Kasumi-1 (cell line): ENCODE data around the gene MARK3.

ENCODE experiments used
- DNase-seq, 2 experiments: peaks; one replicate each; lab custom pipeline; 2025; lab: John Stamatoyannopoulos, UW

MARK3 gene

DNA sequence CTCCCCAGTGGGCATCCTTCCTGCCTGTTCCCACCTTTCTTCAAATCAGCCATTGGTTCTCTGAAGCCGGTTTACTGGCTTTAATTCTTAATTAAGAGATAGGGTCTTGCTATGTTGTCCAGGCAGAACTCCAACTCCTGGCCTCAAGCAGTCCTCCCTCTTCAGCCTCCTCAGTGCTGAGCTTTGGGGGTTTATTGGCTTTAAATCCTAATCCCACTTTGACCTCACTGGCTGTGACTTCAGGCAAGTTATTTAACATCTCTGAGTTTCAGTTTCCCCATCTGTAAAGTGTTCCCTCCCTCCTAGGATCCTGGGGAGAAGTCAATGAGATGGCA is 141.7 kb downstream of the MARK3 start:
- DNase-seq = no peak

DNA sequence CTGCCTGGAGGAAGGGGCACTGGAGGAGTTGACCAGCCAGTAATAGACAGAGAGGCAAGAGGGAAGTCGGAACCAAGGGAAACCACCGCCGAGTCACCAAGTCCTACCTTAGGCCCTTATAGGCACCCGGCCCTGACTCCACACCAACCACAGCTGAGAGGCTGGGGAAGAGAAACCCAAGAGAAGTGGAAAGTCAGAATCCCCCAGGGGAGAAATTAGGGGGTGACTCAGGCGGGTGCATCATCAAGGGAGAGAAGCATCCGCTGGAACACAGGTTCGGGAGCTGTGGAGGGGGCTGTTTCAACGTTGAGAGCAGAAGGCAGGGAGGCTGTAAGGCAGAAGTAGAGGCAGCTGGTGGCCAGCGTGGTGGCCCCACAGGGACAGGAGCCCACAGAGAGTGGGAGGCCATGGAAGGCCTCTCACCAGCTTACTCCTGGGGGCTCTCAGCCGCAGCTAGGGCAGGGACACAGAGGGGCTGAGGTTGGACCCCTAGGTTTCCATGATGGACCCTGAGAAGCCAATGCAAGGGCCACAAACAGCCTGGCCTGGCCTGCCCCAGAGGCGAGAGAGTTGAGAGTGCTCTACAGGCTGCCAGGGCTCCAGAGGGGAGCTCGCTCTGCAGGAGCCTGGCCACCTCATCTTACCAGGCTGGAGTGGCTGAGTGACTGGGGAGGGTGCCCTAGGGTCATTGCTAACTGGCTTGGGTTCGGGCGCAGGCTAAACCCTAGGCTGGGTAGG is 142.4 kb downstream of the MARK3 start:
- no peak for DNase-seq

GRCh38 chr14:103528146-103528586 is 143.0 kb downstream of the MARK3 start:
- no peak for DNase-seq

DNA sequence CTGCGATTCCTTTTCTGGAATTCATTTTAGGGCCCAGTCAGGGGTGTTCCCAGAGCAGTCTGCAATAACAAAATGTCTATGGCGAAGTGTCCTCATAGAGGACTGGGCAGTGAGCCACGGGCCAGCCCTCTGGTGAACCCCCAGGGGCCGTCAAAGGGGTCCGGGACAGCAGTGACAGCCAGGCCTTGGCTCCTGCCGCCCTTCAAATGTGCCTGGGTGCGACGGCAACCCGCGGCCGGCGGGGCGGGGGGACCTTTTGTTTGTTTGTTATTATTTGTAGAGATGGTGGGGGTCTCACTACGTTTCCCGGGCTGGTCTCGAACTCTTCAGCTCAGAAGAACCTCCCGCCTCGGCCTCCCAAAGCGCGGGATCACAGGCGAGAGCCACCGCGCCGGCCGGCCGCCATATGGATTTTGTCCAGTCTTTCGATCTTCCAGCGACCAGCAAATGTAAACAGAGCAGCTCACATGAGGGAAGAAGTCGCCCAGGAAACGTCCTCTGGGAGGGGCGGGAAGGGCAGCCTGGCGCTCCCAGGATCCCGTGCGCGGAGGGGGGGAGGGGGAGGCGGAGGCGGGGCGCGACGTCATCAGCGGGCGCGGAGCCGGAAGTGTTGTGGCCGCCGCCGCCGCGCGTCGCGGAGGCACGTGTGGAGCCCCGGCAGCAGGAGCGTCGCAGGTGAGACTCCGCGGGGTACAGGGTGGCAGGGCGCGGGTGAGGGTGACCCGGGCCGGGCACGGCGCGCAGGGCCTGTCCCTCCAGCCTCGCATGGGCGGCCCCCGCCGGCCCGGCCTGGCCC is 143.6 kb downstream of the MARK3 start, which contains the start of gene TRMT61A:
Gene TRMT61A (plus strand): TSS at position 610 of the 796 bp plus-strand sequence. CDS start 783 bp downstream, outside the sequence.
- DNase-seq = peak; percentile 72 to 79

DNA sequence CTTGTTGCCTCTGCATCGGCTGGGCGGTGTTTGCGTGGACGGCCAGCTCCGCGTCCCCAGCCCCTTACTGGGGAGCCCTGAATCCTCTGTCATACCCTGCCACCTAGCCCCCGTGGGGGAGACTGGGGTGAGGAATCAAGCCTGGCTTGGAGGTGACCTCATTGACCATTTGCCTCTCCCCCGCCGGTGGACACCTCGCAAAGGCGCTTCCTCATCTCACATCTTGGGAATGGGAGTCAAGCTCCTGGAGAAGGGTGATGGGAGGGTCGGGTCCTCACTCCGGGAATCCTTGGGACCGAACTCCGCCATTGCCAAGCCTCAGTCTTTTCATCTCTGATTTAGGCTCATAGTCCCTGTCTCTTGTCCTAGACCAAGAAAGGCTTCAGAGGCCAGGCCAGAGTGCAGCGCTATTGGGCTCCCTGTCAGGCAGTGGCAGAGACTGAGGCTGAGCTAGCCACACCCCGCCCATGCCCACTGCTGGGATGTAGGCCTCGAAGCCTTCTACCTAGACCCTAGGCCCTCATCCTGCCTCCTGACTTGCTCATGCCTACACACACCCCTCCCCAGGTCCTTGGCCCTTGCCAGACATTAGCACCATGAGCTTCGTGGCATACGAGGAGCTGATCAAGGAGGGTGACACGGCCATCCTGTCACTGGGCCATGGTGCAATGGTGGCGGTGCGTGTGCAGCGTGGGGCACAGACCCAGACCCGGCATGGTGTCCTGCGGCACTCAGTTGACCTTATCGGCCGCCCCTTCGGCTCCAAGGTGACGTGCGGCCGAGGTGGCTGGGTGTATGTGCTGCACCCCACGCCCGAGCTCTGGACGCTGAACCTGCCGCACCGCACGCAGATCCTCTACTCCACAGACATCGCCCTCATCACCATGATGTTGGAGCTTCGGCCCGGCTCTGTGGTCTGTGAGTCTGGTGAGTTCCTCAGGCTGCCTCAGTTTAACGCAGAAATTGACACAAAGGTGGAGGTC is 144.5 kb downstream of the MARK3 start:
- DNase-seq = no peak

DNA sequence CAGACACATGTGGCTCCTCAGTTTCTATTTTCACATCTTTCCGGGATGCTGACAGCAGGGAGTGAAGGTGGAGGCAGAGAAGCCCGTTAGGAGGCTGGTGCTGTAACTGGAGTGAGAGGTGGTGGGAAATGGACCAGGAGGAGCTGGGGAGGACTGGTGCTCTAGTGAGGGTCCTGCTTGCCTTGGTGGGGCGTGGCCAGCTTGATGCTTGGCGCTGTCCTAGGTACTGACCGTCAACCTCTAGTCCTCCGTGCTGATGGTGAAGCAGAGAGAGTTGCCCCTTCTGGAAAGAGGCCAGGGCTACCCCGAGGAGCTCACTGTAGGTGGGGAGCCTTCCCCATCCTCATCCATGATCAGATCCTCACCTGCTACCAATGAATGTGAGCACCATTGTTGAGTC is 145.2 kb downstream of the MARK3 start:
- DNase-seq = peak; percentile 17 to 33

- DNase-seq = no peak
These were observed 145.6 kb downstream of the MARK3 start for GRCh38 chr14:103530831-103531230.

DNA sequence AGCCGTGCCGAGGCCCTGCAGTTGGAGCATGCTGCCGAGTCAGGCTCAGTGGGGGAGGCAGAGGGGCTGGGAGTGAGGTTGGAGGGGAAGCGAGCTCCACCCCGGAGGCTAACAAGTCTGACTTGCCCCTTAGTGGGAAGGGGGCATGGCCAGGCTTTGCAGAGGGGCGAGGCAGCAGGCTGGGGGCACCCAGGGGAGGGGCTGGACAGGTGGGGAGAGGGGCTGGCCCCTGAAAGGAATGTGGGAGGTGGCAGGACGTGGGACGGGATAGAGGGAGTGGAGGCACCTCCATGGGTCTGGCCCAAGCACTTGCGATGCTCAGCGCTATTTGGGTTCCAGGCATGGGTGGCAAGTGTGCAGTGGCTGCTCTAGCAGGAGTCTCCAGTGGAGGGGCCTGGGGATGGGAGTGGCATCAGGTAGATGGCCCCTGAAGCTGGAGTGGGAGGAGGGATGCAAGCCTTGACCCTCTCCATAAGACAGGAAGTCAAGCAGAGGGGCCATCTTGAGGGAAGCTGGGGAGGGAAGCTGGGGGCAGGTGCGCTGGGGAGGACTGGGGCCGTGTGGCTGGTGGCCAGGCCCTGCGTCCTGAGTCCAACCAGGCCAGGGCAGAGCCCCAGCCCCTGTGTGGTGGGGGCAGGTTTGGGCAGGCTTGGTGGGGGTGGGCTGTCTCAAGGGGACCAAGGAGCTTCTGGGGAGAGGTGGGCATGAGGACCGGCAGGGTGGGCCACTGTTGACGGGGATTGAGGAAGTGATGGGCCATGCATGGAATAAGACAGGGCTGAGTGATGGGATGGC is 146.4 kb downstream of the MARK3 start:
- DNase-seq = no peak

- no peak for DNase-seq
These were observed 147.3 kb downstream of the MARK3 start for GRCh38 chr14:103532216-103533136.

- peak; percentile 5 to 15 for DNase-seq
These were observed 148.2 kb downstream of the MARK3 start for GRCh38 chr14:103533137-103533998.

- no peak for DNase-seq
These were observed 148.9 kb downstream of the MARK3 start for GRCh38 chr14:103533999-103534575.

DNA sequence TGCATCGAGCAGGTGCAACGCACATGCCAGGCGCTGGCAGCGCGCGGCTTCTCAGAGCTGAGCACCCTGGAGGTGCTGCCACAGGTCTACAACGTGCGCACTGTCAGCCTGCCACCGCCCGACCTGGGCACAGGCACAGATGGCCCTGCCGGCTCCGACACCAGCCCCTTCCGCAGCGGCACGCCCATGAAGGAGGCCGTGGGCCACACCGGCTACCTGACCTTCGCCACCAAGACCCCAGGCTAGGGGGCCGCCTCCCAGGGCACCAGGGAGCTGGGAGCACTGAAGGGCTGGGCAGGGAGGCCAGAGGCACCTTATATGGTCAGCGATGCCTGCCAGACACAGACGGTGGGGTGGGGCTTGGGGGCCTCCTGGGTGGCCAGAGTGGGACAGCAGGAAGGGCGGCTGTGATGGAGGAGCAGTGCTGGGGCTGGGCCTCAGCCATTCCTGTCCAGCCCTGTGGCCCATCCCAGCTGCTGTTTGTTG is 149.4 kb downstream of the MARK3 start:
- DNase-seq = no peak

DNA sequence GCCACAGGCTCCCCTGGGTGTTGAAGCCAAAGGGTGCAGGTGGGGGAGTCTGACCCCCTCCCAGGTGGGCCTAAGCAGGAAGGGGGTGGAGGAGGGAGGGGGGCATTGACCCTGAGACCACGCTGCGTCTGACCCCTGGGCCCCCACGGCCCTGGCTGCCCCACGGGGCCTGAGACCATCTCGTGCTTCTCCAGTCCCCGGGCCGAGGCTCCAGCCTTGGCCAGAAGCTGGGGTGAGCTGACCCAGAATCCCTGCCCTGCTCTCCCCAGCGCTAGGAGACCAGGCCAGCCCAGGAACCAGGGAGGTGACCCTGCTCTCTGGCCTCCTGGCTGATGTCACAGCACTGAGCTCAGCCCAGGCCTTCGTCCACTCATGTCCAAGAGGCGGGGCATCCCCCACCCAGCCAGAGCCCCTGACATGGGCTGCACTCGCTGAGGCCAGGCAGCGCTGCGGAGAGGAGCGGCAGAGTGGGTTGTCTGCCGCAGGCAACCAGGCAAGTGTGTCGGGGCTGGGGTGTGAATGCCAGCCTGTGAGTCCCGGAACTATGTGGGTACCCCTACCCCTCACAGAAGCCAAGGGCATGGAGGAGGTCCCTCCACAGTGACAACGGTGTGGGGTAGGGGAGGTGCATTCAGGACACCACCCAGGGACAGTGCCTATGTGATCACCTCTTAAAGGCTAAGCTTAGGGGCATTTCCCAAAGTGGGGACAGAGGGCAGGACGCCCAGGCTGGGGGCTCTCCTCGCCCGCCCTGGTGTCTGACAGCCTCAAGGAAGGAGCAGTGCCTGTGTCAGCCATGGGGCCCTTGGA is 150.1 kb downstream of the MARK3 start:
- no peak for DNase-seq

DNA sequence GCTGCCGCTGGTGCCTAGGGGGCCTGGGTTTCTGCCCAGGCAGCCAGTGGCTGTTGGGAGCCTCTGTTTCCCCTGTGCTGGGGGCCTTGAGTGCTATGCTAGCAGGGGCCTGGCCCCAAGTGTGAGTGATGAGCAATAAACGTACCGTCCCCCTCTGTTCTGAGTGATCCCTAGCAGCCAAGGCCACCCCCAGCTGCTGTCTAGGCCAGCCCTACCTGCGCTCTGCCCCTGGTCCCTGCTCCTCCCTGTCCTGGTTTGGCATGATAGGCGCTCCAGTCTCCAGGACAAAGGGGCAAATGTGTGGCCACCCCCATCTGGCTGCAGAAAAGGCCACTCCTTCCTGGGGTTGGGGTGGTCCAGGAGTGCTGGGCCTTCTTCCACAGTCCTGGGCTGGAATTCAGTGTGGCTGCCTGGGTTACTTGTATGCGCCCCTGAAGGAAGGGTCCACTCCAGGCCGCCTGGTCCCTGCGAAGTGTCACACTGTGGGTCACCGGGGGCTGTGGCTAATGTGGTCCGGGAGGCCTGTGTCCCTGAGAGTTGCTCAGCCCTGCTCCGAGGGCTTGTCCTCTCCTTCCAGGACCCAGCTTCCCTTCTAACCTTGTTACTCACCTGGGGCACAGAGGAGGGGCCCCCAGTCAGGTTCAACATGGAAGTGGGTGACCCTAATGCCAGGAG is 150.8 kb downstream of the MARK3 start:
- DNase-seq = no peak

DNA sequence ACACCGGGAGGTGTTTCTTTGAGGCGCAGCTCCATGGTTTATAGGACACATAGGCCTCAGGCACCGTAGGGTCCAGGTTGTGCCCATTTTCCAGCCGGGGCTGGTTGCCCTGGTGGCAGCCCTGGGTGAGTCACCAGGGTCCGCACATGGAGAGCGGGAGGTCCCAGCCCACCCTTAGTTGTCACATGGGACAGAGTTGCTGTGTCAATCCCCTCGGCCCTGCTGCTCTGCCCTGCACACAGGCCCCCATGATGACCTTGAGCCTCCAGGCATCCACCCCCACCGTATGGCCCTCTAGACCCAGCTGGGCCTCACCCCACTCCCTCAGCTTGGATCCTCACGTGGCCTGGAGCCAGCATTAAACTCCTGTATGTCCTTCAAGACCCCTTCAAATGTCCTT is 151.5 kb downstream of the MARK3 start:
- no peak for DNase-seq

DNA sequence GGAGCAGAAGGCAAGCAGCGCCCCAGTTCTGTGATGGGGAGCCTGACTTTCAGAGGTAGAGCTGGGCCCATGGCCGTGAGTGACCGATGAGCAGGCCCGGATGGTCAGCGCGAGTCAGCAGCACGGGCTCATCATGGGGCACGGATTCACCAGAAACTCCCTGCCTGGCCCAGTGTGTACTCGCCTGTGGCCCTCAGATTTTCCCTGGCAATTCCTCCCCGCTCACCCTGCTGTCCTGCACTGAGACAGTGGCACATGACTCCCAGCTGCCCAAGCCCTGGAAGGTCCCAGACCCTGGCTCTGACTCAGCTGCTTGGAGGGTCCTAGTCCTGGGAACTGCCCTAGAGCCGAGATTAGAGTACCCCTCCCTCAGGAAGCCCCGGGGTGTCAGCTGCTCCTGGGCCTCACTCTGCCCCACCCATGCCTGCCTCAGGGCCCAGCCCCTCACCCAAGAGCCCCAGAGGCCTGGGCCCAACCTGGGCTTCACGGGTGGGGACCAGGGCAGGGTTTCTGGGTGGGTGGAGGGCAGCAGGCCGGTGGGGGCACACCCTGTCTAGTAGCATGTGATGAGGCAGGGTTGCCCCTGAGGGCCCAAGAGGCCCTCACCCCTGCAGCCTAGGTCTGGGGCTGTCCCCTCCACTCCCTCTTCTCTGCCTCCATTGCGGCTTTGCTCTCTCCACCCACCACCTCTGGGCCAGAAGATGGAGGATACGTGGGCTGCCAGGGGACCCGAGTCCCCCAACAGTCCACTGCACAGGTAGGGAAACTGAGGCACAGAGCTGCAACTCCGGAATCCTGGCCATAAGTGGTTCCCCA is 152.2 kb downstream of the MARK3 start:
- DNase-seq = no peak
